Trophoblast cell (in vitro differentiated cells and primary cell): Measurements from ENCODE around the gene TMEM144.
"Not testable (repeated sequence)": the region's sequence is repeated elsewhere in the genome, so short reads cannot be mapped to it uniquely, and the experiment has no call there.

Source experiments
- DNase-seq, 2 donors: peaks; one replicate each; pipeline ENCODE4 v3.0.0-alpha.2; 2016
- H2AFZ ChIP-seq: 2 replicates; pipeline ENCODE4 v1.6.1; 2013; ENCODE audit warnings: low read length, moderate library complexity, mild to moderate bottlenecking; ENCODE audit not compliant: insufficient read depth, poor library complexity
- H2AK5ac ChIP-seq: 2 replicates; pipeline ENCODE4 v1.6.1; 2013; ENCODE audit warnings: mild to moderate bottlenecking, low read length
- H2BK120ac ChIP-seq: 2 replicates; pipeline ENCODE4 v1.6.1; 2013; ENCODE audit warnings: low read length, mild to moderate bottlenecking, moderate library complexity; ENCODE audit not compliant: insufficient read depth, poor library complexity
- H2BK12ac ChIP-seq: 2 replicates; pipeline ENCODE4 v1.6.1; 2013; ENCODE audit warnings: mild to moderate bottlenecking, low read length, moderate library complexity
- H2BK5ac ChIP-seq: 2 replicates; pipeline ENCODE4 v1.6.1; 2013; ENCODE audit warnings: low read length, low read depth, moderate library complexity, mild to moderate bottlenecking; ENCODE audit not compliant: poor library complexity
- H3K14ac ChIP-seq: 2 replicates; pipeline ENCODE4 v1.6.1; 2013; ENCODE audit warnings: mild to moderate bottlenecking, low read length
- H3K18ac ChIP-seq: 2 replicates; pipeline ENCODE4 v1.6.1; 2013; ENCODE audit warnings: mild to moderate bottlenecking, low read length
- H3K23ac ChIP-seq: 2 replicates; pipeline ENCODE4 v1.6.1; 2013; ENCODE audit warnings: low read length
- H3K27ac ChIP-seq: 2 replicates; pipeline ENCODE4 v1.5.1; 2013; ENCODE audit warnings: low read depth, mild to moderate bottlenecking, inconsistent platforms, low read length, moderate library complexity
- H3K27me3 ChIP-seq: 2 replicates; pipeline ENCODE4 v1.6.1; 2013; ENCODE audit warnings: inconsistent platforms, mild to moderate bottlenecking, low read length, moderate library complexity; ENCODE audit not compliant: insufficient read depth
- H3K36me3 ChIP-seq, 2 experiments: 1 replicate in 1 of 2; 2 replicates in 1 of 2; pipeline ENCODE4 v1.6.1; 2013; ENCODE audit warnings: low read length in 2 of 2, mild to moderate bottlenecking in 2 of 2, moderate library complexity in 1 of 2; ENCODE audit not compliant: insufficient read depth in 2 of 2, control insufficient read depth in 1 of 2
- H3K4ac ChIP-seq: 2 replicates; pipeline ENCODE4 v1.6.1; 2013; ENCODE audit warnings: low read depth, mild to moderate bottlenecking, low read length, moderate library complexity
- H3K4me1 ChIP-seq, 2 experiments: 1 replicate in 1 of 2; 2 replicates in 1 of 2; pipeline ENCODE4 v1.6.1; 2013; ENCODE audit warnings: low read length in 2 of 2, mild to moderate bottlenecking in 2 of 2, moderate library complexity in 1 of 2; ENCODE audit not compliant: insufficient read depth in 2 of 2, control insufficient read depth in 1 of 2
- H3K4me2 ChIP-seq: 2 replicates; pipeline ENCODE4 v1.6.1; 2013; ENCODE audit warnings: inconsistent platforms, mild to moderate bottlenecking, low read length, moderate library complexity
- H3K4me3 ChIP-seq: 2 replicates; pipeline ENCODE4 v1.5.1; 2013; ENCODE audit warnings: mild to moderate bottlenecking, low read depth, low read length, inconsistent platforms
- H3K79me1 ChIP-seq: one replicate; pipeline ENCODE4 v1.6.1; 2013; ENCODE audit warnings: low read length
- H3K79me2 ChIP-seq: 2 replicates; pipeline ENCODE4 v1.6.1; 2013; ENCODE audit warnings: low read length, mild to moderate bottlenecking; ENCODE audit not compliant: control insufficient read depth, insufficient read depth, poor library complexity
- H3K9ac ChIP-seq: 2 replicates; pipeline ENCODE4 v1.6.1; 2013; ENCODE audit warnings: mild to moderate bottlenecking, low read length
- H3K9me3 ChIP-seq: 2 replicates; pipeline ENCODE4 v1.6.1; 2013; ENCODE audit warnings: low read depth, mild to moderate bottlenecking, control low read depth, inconsistent platforms, low read length; ENCODE audit not compliant: insufficient read depth
- H4K12ac ChIP-seq: 2 replicates; pipeline ENCODE4 v1.6.1; 2013; ENCODE audit warnings: low read depth, mild to moderate bottlenecking, low read length, moderate library complexity
- H4K8ac ChIP-seq: 2 replicates; pipeline ENCODE4 v1.6.1; 2013; ENCODE audit warnings: low read depth, mild to moderate bottlenecking, low read length, moderate library complexity
- H4K91ac ChIP-seq: one replicate; pipeline ENCODE4 v1.6.1; 2013; ENCODE audit warnings: low read depth, mild to moderate bottlenecking, low read length, moderate library complexity
- WGBS: extraction: QIAGEN DNeasy Blood & Tissue Kit; methylation state at CpG from one replicate; pipeline ENCODE4 v1.1.7; 2013; ENCODE audit warnings: missing lambda C conversion rate; ENCODE audit not compliant: insufficient read length, insufficient coverage; ENCODE audit errors: extremely low coverage; 5-methylcytosine and 5-hydroxymethylcytosine counted together

The TMEM144 gene

GRCh38 chr4:158219623-158220022, 9.3 kb downstream of the TMEM144 start:
- Histone ChIP-seq H4K91ac (no peak overlapping the region), H3K9ac (no peak overlapping the region), H3K4me3 (no peak overlapping the region), H3K27me3 (no peaks in the 10 kb centered on the region), H3K9me3 (no peaks in the 10 kb centered on the region), H4K12ac (no peak overlapping the region), H2BK12ac (no peak overlapping the region), H3K4me2 (no peak overlapping the region), H3K18ac (no peak overlapping the region), H3K23ac (no peak overlapping the region), H2BK120ac (no peak overlapping the region), H3K36me3 (peaks cover 0 to 2% of the 10 kb centered on the region in 2 experiments), H3K79me2 (no peaks in the 10 kb centered on the region), H2AFZ (no peak overlapping the region), H3K14ac (no peak overlapping the region), H3K4me1 (no peaks in the 10 kb centered on the region), H3K79me1 (no peaks in the 10 kb centered on the region), H2BK5ac (no peak overlapping the region), H3K27ac (no peak overlapping the region), H2AK5ac (no peak overlapping the region), H4K8ac (no peak overlapping the region), H3K4ac (no peak overlapping the region)
- WGBS = no CpG with 5 or more reads among the region's 1 CpG
- no peak for DNase-seq

GRCh38 chr4:158224318-158224717, 14.0 kb downstream of the TMEM144 start:
- not testable (repeated sequence) for H3K36me3 ChIP-seq, H3K9ac ChIP-seq, H3K14ac ChIP-seq, H3K27ac ChIP-seq, H3K4me1 ChIP-seq, DNase-seq, H3K23ac ChIP-seq, H3K18ac ChIP-seq, H3K27me3 ChIP-seq, H3K4me2 ChIP-seq, H3K79me1 ChIP-seq, H3K4ac ChIP-seq, H2BK5ac ChIP-seq, H4K91ac ChIP-seq, H3K79me2 ChIP-seq, H2AK5ac ChIP-seq, H3K4me3 ChIP-seq, H2BK120ac ChIP-seq, H2AFZ ChIP-seq, H4K8ac ChIP-seq, H3K9me3 ChIP-seq, H4K12ac ChIP-seq, H2BK12ac ChIP-seq
- no CpG with 5 or more reads among the region's 4 CpGs for WGBS

DNA sequence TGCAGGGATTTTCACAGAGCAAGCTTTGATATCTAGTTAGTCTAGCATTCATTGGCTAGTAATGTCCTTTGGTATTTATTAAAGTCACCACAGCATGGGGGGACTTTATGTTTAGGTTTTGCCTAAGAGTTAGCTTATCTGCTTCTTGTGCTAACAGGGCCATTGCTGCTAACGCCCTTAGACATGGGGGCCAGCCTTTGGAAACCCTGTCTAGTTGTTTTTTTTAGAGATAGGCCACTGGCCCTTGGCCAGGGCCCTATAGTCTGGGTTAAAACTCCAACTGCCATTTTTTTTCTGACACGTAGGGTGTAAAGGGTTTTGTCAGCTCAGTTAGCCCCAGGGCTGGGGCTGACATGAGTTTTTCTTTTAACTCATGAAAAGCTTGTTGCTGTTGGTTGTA, 14.7 kb downstream of the TMEM144 start:
- H3K4ac ChIP-seq, H3K9me3 ChIP-seq, H3K9ac ChIP-seq, H3K4me2 ChIP-seq, H3K27me3 ChIP-seq, H3K36me3 ChIP-seq, H2BK120ac ChIP-seq, DNase-seq, H4K8ac ChIP-seq, H3K14ac ChIP-seq, H3K79me2 ChIP-seq, H2AK5ac ChIP-seq, H4K91ac ChIP-seq, H3K27ac ChIP-seq, H2BK5ac ChIP-seq, H3K18ac ChIP-seq, H3K23ac ChIP-seq, H2BK12ac ChIP-seq, H4K12ac ChIP-seq, H2AFZ ChIP-seq, H3K4me1 ChIP-seq, H3K4me3 ChIP-seq, H3K79me1 ChIP-seq: not testable (repeated sequence)
- no CpG with 5 or more reads among the region's 2 CpGs for WGBS

DNA sequence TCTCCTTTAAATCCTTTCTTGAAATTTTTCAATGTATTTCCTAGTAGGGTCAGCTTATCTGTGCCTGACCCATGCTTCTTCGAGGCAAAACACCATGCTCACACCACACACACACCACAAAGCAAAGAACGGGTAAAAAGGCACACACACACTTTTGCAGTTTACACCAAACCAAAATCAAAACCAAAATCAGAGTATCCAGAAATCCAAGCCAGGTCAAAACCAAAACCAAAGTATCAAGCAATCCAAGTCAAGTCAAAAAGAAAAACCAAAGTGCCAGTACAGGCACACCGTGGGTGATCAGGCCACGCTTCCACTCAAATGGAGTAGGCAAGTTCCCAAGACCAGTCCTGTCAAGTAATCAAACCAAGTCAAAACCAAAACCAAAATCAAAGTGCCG, 17.6 kb downstream of the TMEM144 start:
- H2AK5ac ChIP-seq, H3K9ac ChIP-seq, H3K4me2 ChIP-seq, H3K79me1 ChIP-seq, H2BK12ac ChIP-seq, H3K18ac ChIP-seq, H3K14ac ChIP-seq, H3K4ac ChIP-seq, H3K23ac ChIP-seq, H4K91ac ChIP-seq, H2AFZ ChIP-seq, H3K4me3 ChIP-seq, H2BK120ac ChIP-seq, H3K36me3 ChIP-seq, H4K8ac ChIP-seq, H3K9me3 ChIP-seq, H3K27ac ChIP-seq, H3K4me1 ChIP-seq, H2BK5ac ChIP-seq, H4K12ac ChIP-seq, DNase-seq, H3K79me2 ChIP-seq, H3K27me3 ChIP-seq: not testable (repeated sequence)
- no CpG with 5 or more reads among the region's 5 CpGs for WGBS
